Activated T-cell treated with anti-CD3 and anti-CD28 coated beads, Interleukin-2, amount 50 U/mL, for 1 hour (primary cell): ENCODE data around the gene RIMOC1.
"Not testable (repeated sequence)": the region's sequence is repeated elsewhere in the genome, so short reads cannot be mapped to it uniquely, and the experiment has no call there.

Source experiments
- DNase-seq: peaks from one replicate; pipeline ENCODE4 v3.0.0-alpha.2; 2020

RIMOC1 gene

DNA sequence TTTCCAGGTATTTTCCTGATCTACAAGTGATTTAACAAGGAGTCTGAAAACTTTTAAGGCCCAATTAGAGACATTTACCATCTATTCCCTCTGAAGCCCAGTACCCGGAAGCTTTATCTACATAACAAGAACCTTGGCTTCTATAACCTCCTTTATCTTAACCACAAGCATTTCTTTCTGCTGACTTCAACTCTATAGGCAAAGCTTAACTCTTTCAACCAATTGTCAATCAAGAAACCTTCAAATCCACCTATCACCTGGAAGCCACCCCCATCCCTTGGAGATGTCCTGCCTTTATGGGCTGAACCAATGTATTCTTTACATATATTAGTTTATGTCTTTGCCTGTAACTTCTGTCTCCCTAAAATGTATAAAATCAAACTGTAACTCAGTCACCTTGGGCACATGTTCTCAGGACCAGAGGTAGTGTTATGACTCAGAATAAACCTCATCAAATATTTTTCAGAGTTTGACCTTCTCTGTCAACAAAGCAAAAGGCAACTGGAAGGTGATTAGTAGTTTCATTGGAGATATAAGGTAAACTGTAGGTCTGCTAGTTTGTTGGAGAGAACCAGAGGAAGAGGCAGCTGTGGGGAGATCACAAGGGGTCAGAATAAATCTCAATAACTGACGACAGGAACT is 13.0 kb upstream of the RIMOC1 start:
- no peak for DNase-seq

DNA sequence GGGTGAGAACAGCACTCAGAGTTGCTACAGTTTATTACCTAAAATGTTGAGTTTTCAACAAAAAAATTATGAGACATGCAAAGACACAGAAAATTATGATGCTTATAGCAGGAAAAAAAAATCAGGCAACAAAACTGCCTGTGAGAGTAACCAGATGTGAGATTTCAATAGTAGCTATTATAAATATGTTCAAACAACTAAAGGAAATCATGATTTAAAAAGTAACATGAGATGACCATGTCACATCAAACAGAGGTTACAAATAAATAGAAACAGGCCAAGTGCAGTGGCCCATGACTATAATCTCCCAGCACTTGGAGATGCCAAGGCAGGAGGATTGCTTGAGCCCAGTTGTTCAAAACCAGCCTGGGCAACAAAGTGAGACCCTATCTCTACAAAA is 12.1 kb upstream of the RIMOC1 start:
- DNase-seq, result no peak

DNA sequence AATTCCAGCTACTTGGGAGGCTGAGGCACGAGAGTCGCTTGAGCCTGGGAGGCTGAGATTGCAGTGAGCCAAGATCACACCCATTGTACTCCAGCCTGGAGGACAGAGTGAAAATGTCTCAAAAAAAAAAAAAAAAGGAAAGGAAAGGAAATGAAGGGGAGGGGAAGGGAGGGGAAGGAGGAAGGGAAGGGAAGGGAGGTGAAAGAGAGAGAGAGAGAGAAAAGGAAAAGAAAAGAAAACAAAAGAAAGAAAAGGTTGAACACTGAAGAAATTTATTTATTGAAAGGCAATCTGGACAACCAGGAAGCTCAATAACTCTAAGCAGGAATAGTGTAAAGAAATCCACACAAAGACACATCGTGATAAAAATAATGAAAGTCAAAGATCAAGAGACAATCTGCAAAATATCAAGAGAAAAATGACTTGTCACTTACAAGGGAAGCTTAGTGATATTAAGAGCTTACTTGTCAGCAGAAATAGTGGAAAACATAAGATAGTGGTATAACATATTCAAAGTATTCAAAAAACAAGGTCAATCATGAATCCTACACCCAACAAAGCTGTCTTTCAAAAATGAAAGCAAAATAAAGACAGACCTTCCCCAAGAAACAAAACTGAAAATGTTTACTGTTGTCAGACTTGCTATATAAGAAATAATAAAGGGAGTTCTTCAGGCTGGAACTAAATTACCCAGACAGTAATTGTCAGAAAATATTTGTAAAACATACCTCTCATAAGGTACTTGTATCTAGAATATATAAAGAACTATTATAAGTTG is 10.9 kb upstream of the RIMOC1 start:
- DNase-seq, result no peak

DNA sequence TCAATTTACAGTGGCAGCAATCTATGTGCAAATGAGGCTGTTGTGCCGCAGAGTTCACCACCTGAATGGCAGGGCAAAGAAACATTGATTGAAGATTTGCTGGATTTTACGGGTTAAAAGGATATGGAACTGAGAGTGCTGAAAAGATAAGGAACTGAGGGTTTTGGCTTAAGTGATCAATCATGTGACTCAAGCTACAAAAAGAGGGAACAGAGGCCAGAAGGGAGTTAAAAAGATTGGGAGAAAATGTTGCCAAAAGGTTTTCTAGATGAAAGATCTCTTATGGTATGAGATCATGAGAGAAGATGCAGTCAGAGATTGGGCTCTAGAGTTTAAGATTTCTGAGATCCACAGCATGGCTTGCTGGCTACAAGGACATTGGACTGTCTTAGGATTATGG is 7.9 kb upstream of the RIMOC1 start:
- no peak for DNase-seq

DNA sequence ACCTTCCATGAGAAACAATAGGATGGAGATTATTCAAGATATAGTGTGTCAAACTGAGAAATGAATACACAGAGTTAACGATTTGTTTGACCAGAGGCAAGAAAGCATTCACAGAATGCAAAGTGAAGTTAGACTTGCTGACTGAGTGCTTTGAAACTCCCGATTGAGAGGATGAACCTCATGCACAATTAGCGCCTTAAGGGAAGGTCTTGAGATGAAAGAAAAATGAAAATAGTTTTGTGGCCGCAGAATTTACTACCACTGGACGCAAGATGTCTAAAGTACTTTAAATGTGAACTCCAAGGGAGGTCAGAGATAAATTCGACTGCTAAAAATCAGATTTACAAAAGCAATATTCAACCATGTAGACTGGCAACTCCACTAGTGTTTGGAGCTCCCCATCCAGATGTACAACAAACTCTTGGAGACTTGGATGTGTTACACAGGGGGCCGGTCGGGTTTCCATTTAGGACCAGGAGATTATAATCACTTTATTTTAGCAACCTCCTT is 707 bp upstream of the RIMOC1 start:
- DNase-seq, result no peak

DNA sequence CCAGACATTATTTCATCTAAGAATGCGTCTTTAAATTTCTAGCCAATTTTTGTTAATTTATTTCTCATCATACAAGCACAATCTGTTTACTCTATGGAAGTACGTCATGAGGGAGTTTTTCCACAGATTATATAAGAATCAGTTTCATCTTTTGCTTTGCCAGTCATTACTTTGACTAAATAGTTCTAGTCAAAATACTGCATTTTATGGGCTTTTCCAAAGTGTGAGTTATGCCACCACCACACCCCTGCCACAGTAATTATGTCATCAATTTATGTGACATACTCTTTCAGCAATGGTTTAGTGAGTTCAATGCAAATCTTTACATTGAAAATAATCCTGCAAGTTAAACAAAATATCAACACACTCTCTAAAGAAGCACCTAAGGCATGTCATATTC is 2.0 kb downstream of the RIMOC1 start:
- DNase-seq, result no peak

- no peak for DNase-seq
Measured at GRCh38 chr5:41908374-41909079, 4.4 kb downstream of the RIMOC1 start.

GRCh38 chr5:41918105-41918504 is 14.0 kb downstream of the RIMOC1 start:
- no peak for DNase-seq

GRCh38 chr5:41921166-41921565 is 17.0 kb downstream of the RIMOC1 start:
- no peak for DNase-seq

DNA sequence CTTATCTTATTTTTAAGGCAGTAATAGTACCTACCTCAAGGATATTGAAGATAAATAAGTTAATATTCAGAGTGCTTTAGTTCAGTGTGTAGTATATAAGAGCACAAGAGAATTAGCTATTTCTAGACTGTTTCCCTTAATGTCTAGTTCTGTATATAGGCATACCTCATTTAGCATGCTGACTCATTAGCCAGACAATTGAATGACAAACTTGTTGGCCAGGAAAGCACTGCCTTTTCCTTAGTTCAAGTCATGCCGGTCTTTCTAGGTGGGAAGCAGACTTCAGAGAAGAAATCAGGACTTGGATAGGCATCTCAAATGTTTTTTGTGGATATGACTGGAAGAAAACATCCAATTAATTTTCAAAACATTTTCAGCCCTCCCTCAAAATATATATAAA is 17.7 kb downstream of the RIMOC1 start:
- DNase-seq, result no peak

GRCh38 chr5:41924526-41924871 is 20.4 kb downstream of the RIMOC1 start:
- DNase-seq, result no peak

DNA sequence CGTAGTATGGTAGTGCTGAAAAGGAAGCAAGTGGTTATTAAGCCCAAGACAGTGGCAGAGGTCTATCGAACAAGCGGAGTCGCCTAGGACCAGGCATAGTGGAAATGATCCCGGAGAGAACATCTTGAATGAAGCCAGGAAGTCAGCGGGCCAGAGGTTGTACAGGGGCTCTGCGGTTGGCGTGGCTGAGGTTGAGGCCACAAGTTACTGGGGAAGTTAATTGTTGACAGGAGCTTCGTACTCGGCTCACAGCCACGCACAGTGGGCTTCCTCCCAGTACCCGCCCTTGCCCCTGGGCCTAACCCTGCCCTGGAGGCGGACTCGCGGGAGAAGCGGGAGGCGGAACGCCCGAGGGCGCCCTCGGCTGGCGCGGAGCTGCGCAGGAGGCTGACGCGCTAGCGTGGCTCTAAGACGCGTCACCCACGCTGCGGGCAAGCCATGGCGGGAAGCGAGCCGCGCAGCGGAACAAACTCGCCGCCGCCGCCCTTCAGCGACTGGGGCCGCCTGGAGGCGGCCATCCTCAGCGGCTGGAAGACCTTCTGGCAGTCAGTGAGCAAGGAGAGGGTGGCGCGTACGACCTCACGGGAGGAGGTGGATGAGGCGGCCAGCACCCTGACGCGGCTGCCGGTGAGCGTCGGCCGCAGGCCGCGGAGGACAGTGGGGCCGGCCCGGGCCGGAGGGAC is 20.9 kb downstream of the RIMOC1 start, which contains the start of gene FBXO4:
Gene FBXO4, plus strand, starts transcription at position 410 of the 683 bp plus-strand sequence. Its CDS starts 29 bp downstream, at position 439.
- DNase-seq, result peak; percentile 92

- DNase-seq, result no peak
Measured at GRCh38 chr5:41925555-41925951, 21.4 kb downstream of the RIMOC1 start.

DNA sequence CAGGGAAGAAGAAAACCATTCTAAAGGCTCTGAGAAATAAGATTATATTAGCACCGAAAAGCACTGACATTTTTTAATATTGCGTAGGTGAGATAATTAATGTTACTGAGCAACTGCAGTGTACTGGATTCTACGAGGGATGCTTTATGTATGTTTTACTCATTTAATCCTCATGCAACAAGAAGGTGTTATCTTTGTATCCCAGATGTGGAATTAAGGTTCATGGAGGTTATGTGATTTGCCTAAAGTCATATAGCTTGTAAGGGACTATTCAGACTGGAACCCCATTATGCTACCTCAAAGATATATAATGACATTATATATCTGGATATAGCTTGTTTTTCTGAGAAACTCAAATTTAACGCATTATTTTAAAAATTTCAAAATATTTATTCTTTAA is 23.5 kb downstream of the RIMOC1 start:
- no peak for DNase-seq

DNA sequence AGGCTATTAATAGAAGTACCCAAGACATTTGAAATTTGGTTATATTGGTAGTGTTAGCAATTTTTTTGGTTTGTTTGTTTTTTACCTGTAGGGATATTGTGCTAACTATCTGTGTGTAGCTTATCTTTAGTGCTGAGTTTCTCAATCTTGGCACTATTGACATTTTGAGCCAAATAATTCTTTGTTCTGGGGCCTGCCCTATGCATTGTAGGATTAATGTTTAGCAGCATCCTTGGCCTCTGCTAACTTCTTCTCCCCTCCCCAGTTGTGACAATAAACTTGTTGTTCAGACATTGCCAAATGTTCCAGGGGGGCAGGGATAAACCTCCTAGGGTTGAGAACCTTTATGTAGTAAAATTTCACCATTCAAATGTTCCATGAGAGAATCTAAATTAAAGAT is 24.9 kb downstream of the RIMOC1 start:
- DNase-seq, result no peak

- DNase-seq, result no peak
Measured at GRCh38 chr5:41932770-41933169, 28.6 kb downstream of the RIMOC1 start.

GRCh38 chr5:41935544-41935943 is 31.4 kb downstream of the RIMOC1 start:
- no peak for DNase-seq

DNA sequence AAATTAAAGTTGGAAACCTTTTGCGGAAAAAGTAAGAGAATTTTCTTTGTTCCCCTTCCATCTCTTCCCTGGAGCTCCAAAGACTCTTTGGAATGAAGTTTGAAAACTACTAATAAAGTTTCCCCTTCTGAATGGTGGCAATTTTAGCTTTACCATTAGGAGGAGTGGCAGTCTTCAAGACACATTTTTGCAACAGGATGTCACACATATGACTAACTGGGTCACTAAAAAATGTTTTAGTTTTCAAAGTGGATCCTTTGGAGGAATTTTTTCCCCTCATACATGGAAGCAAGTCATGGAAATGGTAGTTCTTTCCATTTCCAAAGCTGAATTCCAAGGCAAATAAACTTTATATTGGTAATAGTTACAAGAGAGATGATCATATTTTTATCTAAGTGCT is 36.5 kb downstream of the RIMOC1 start:
- no peak for DNase-seq

- DNase-seq, result not testable (repeated sequence)
Measured at GRCh38 chr5:41945332-41945955, 41.3 kb downstream of the RIMOC1 start.

DNA sequence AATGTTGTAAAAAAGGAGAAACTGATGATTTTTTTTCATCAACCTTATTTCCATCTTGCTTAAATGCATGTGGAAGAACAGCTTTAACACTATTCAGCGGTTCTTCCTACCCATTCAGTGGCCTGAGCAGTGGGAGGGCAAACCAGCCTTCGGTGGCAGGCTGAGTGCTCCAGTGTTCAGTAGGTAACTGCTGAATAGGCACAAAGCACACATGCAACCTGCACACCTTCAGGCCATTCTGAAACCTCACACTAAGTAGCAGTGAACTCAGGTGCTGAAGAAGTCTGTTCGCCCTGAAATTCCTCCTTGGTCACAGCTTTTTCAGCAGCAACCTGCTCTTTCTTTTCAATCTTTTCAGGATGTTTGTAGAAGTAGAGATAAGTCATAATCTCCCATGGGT is 47.1 kb downstream of the RIMOC1 start:
- DNase-seq, result no peak
